HG02798 (cell line): ENCODE results near the gene KCNJ9.
A peak's percentile ranks its signal among the peaks of the same experiment; 100 is the strongest.

ENCODE experiments used
- ATAC-seq: cut with Tn5 transposase; IDR thresholded peaks from one replicate; pipeline ENCODE4 v1.9.1; 2021; ENCODE audit warnings: mild to moderate bottlenecking; ENCODE audit not compliant: unreplicated experiment, poor library complexity

KCNJ9 gene

GRCh38 chr1:160085686-160086455 lies 4.5 kb downstream of the KCNJ9 start:
- ATAC-seq, result no peak

- no peak for ATAC-seq
These were observed 5.1 kb downstream of the KCNJ9 start for GRCh38 chr1:160086456-160086892.

DNA sequence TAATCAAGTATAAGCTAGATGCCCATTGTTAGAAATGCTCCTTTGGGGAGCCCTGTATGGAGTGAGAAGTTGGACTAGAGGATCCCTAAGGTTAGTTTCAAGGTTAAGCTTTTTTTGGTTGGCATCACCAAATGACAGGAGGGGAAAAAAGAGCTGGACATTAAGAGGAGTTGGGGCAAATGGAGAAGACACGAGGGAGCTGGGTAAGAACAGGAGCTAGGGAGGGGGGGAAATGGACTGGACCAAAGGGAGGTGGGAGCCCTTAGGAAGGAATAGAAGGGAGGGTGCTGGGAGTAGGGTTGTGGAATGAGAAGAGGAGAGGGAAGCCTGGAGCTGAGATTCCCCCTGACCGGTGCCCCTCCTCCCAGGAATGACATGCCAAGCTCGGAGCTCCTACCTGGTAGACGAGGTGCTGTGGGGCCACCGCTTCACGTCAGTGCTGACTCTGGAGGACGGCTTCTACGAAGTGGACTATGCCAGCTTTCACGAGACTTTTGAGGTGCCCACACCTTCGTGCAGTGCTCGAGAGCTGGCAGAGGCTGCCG lies 5.9 kb downstream of the KCNJ9 start:
- no peak for ATAC-seq

- ATAC-seq, result no peak
These were observed 8.5 kb downstream of the KCNJ9 start for GRCh38 chr1:160089883-160090282.

GRCh38 chr1:160090760-160091159 lies 9.4 kb downstream of the KCNJ9 start:
- ATAC-seq, result no peak

- ATAC-seq, result no peak
These were observed 10.4 kb downstream of the KCNJ9 start for GRCh38 chr1:160091666-160092223.

DNA sequence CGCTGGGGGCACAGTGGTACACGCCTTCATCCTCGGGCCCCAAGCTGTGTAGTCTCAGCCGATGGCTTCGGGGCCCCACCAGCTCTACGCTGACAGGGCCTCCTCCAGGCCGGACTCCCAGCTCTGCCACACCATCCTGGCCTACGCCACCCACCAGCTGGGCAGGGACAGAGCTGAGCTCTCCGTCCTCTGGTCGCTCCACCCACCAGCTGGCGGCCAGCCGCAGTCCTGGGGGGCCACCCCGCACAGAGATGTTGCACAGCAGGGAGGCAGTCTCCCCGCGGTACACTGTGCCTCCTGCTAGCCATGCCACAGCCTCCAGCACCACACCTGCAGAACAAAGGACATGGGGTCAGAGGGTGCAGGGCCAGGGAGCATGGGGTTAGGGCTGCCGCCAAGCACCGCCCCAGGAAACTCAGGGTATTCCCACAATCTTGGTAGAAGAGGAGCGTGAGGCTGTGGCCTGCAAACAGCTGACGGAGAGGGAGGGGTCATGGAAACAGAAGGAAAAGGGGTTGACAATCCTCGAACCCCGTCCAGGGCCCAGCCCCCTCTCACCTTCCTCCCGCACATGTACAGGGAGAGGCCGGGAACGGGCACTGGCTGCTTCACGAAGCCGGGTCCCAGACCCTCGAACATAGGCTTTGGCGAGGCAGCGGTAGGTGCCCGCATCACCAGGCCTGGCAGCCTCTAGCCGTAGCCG lies 11.2 kb downstream of the KCNJ9 start:
- ATAC-seq, result no peak

GRCh38 chr1:160093069-160093395 lies 11.7 kb downstream of the KCNJ9 start:
- ATAC-seq, result no peak

- ATAC-seq, result no peak
These were observed 12.4 kb downstream of the KCNJ9 start for GRCh38 chr1:160093624-160094290.

- no peak for ATAC-seq
These were observed 12.9 kb downstream of the KCNJ9 start for GRCh38 chr1:160094291-160094625.

GRCh38 chr1:160094806-160095205 lies 13.5 kb downstream of the KCNJ9 start:
- ATAC-seq, result no peak

DNA sequence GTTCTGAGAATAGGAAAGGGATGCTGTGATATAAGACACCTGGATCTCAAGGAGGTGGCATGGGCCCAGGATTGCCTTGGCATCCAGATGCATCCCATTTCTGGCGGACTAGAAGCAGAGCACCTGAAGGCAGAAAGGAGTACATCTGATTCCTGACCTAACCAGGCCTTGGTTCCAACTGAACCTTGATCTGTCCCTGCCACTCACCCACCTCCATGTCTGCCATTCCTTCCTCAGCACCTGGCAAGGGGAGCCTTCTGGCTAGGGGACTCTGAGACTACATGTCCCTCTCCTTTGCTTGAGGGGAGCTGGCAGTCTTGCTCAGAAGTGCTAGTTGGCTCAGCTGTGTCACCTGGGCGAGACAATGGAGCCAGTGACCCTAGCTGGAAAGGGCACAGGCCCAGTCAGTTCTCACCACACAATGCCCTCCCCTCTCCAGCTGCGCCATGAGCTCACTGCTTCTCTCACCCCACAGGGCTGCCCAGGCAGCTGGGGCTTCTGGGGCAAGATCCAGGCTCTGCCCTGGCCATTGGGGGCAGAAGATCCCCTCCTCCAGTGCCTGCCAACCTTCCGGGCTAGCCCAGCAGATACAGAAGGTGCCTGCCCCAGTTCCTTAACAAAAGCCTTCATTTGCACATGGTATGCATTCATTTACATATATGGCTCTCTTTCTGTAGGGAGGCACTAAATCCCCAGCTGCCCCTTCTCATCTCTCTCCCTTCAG lies 14.2 kb downstream of the KCNJ9 start:
- ATAC-seq, result no peak

- no peak for ATAC-seq
These were observed 15.2 kb downstream of the KCNJ9 start for GRCh38 chr1:160096274-160097116.

GRCh38 chr1:160097151-160097910 lies 16.0 kb downstream of the KCNJ9 start:
- ATAC-seq, result no peak

DNA sequence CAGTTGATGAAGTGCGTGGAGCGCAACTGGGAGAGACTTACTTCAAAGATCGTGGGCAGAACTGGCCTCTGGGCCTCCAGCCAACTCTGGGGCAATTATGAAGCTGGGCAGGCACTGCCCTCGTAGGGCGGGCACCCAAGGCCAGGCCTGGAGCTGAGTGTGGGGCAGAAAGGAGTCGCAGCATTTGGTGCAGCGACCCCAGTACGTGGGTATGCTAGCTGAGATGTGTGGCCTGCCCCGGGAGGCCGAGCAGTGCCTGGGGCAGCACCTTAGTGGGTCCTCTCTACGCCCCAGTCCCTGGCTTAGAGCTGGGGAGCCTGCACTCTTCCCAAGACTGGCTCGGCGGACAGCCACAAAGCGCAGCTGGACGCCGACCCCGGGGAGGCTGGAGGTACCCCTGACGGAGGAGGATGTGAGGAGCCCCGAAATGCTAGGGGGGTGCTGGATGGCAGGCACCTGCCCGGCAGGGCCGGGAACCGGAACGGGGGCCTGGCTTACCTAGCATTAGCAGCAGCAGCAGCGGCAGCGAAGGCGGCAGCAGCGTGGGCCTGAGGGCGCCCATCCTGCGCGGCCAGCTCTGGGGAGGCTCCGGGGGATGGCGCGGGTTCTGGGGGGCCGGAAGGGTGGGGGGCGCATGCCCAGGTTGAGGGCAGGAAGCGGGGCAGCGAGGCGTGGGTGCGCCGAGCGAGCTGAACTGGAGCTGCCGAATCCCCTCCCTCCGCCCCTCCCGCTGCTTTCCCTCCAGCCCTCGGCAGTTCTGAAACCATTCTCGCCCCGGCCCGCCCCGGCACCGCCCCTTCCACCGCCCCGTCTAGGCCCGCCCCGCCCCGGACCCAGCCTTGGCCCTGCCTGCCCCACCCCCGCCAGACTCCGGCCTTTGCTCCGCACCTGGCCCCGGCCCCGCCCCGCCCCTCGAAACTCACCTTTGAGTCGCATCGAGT lies 16.8 kb downstream of the KCNJ9 start, which contains the start of gene IGSF8:
IGSF8 (minus strand) TSS at position 709 of the 941 bp plus-strand sequence; CDS start at position 562, 147 bp downstream.
- peak; percentile 62 for ATAC-seq

GRCh38 chr1:160098852-160099561 lies 17.7 kb downstream of the KCNJ9 start:
- peak; percentile 91 for ATAC-seq
